Stimulated activated CD8-positive, alpha-beta memory T cell treated with anti-CD3 and anti-CD28 coated beads, Interleukin-15, amount 100 ng/mL, for 48 hours (primary cell): ENCODE data around the gene ARHGAP5.
A peak's percentile ranks its signal among the peaks of the same experiment; 100 is the strongest.

Experiments used
- DNase-seq, 2 donors: peaks; one replicate each; pipeline ENCODE4 v3.0.0-alpha.2; 2020; ENCODE audit warnings: low read depth in 2 of 2

The ARHGAP5 gene, protein sequence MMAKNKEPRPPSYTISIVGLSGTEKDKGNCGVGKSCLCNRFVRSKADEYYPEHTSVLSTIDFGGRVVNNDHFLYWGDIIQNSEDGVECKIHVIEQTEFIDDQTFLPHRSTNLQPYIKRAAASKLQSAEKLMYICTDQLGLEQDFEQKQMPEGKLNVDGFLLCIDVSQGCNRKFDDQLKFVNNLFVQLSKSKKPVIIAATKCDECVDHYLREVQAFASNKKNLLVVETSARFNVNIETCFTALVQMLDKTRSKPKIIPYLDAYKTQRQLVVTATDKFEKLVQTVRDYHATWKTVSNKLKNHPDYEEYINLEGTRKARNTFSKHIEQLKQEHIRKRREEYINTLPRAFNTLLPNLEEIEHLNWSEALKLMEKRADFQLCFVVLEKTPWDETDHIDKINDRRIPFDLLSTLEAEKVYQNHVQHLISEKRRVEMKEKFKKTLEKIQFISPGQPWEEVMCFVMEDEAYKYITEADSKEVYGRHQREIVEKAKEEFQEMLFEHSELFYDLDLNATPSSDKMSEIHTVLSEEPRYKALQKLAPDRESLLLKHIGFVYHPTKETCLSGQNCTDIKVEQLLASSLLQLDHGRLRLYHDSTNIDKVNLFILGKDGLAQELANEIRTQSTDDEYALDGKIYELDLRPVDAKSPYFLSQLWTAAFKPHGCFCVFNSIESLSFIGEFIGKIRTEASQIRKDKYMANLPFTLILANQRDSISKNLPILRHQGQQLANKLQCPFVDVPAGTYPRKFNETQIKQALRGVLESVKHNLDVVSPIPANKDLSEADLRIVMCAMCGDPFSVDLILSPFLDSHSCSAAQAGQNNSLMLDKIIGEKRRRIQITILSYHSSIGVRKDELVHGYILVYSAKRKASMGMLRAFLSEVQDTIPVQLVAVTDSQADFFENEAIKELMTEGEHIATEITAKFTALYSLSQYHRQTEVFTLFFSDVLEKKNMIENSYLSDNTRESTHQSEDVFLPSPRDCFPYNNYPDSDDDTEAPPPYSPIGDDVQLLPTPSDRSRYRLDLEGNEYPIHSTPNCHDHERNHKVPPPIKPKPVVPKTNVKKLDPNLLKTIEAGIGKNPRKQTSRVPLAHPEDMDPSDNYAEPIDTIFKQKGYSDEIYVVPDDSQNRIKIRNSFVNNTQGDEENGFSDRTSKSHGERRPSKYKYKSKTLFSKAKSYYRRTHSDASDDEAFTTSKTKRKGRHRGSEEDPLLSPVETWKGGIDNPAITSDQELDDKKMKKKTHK (N-terminal part only)

DNA sequence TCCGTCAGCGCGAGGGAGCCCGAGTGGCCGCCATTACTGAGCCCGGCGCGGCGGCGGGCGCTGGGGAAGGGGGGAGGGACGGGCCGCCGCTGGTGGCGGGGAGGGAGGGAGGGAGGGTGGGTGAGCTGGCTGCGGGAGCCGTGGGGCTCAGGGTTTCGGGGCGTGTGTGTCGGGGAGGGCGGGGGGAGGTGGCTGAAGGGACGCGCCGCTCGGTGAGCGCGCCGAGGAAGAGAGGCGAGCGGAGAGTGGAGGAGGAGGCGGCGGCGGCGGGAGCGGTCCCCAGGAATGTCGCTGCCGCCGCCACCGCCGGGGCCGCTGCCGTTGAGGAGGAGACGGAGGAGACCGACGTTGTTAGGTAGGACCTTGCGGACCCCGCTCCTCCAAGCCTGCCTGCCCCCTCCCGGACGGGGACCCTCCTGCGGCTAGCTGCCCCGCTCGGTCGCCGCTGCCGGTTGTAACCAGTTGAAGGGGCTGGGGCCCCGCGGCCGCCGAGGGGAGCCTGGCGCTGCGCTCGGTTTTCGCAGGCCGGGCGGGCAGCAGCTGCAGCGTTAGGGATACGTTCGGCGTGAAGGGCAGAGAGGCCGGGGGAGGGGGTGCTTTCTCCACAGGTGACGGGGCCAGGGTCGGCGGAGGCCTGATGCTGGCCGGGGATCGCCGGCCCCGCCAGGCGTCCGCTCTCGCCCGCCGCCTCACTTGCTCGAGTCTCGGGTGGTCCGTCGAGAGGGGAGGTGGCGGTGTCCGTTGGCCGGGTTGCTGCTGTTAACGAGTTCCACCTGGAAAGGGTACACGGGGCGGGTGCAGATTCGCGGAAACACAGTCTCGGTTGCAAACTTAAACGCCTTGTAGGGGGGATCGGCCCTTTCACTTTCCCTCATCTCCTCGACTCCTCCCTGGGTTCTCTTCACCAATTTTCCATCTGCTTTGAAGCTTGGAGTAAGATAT, at the start of gene ARHGAP5:
Gene ARHGAP5 (plus strand): TSS at position 224 of the 942 bp plus-strand sequence. CDS start 13,366 bp downstream, outside the sequence.
- peak in 1 of 2 donors; percentile 27 for DNase-seq

DNA sequence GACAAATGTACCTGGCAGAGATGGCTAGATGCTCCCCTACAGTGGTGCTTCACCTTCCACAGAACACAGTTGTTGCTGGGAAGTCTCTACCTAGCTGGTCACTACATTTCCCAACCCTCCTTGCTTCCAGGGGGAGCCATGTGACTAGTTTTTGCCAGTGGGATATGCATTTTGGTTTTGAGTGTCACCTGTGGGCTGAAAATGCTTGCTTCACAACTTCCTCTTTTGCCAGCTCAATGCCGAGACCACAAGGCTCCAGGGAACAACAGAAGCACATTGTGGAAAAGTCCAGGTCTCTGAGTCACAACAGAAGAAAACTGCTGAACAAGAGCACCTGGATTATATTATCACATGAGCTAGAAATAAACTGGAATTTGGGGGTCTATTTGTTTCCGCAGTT, 48.5 kb upstream of the ARHGAP5 start:
- no peak for DNase-seq

DNA sequence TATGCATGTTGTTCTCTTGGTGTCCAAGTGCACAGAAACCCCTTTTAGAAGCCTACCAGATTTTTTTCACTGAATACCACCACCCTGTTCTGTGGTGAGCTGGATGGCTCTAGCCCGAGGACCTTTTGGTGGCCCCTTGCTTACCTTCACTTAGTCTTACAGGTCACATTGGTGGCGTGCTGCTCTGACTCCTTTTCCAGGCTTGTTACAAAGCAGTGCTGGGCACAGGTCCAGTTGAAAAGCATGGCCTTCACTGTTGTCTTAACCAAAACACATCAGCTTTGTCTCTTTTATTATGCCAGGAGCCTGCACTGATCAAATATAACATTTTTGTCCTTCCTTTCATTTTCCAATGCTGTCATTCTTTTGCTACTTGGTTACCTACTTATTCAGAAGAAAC, 43.6 kb upstream of the ARHGAP5 start:
- DNase-seq: no peak

DNA sequence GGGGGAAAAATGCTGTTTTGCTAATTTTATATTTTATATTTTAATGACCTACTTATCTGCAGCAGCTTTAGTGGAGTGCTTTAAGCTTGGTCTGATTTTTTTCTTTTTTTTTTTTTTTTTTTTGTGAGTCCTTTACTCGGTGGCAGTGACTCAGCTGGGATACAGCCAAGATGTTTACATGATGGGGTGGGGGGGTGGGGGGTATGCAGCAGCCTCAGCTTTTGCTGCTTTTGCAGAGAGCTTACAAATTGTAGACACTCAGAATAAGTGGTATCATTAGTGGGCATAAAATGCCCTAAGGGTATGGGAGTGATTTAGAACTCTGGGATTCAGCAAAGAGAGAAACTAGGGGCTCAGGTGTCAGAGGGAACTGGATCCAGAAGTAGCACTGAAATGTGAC, 38.2 kb upstream of the ARHGAP5 start:
- no peak for DNase-seq

DNA sequence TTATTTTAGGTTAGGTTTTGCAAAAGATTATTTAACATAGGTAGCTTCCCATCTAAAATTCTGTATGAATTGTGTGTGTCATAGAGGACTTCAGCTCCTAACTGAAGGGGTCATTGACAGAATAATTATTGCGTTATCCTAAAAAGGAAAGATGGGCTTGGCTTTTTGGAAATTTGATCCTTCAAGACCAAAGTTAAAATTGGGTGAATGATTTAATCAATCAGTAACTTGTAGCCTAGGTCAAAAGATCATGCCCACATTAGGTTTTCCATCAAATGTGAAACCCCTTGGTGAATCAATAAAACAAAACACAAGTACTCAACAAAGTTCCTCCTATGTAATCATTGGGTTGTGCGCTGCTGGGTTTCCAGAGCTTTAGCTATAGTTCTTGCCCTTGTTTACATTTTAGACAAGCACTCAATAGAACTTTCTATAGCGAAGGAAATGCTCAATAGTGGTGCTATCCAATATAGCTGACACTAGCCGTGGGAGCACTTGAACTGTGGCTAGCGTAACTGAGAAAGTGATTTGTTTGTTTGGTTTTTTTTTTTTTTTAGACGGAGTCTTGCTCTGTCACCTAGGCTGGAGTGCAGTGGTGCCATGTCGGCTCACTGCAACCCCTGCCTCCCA, 37.6 kb upstream of the ARHGAP5 start:
- DNase-seq: no peak

DNA sequence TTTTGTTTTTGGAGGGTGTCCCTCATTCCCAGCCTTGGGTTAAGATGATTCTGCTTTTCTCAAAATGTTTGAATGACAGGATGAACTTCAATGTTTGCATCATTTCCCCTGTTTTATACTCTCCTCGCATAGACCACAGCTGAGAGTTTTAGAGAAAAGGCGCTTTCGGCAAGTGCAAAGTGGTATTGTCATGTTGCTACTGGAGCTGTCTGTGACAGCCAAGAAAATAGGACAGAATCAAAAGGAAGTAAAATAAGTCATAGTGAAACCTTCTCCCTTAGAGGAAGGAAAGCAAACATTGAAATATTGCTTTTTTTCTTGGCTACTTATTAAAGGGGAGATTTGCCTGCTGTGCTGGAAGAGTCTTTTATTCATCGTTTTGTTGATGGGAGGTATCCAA, 33.5 kb upstream of the ARHGAP5 start:
- no peak for DNase-seq

DNA sequence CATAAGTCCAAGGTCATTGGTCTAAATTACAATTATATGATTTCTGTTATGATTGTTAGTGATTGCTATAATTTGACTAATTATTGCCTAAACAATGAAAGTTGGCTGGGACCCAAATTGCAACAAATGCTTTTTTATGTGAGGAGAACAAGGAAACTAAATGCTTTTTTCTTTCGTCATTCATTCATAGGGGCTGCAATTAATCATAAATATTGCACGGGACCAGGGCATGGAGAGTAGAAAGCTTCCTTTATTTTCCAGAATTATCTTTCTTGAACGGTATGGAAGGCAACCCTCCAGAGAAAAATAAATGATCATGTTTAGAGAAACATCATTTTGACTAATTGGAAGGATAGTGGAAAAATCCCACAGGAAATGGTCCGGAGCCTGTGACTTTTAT, 32.6 kb upstream of the ARHGAP5 start:
- no peak for DNase-seq

DNA sequence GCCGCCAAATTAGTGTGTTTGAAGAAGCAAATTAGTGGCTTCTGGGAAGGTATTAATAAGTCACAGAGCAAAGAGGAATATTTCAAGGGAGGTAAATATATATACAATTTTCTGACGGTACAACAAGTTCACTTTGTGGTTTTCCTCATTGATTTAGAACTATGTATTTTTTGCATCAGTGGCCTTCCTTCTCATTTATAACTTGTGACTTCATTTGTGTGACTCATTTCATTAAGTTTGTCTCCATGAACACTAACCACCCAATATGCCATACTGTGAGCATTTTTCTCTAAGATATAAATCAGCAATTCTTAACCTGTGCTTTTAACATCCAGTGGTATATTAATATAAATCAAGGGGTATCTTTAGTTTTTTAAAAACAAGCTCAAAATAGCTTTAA, 29.3 kb upstream of the ARHGAP5 start:
- no peak for DNase-seq

DNA sequence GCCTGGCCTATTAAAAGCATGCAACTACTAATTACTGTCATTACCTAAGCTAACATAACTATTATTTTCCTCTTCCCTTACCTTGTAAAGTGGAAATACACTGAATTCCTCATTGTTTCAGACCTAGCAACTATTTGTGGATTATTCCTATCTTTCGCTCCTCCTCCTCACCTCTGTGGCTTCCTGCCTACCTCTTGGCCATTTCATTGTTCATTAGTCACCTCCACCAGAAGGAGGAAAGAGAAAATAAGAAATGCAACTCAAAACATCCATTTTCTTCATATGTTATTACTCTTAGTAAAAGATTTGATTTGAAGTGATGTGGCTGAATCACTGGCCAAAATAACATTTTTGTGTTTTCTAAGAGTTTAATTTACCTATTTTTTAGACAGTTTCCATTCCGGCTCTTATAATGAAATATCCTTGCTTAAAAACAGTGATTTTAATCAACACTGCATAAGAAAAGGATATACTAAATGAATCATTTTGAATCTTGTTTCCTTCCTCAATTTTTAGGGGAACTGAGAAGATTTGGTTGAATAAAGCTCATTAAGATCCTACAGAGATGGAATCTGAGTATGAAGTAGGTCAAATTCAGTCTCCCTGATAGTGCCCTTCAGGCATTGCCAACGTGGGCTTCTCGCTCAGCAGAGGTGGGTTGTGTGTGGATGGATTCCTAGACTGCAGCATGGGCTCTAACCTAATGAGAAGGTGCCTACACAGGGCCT, 27.6 kb upstream of the ARHGAP5 start:
- DNase-seq: no peak

DNA sequence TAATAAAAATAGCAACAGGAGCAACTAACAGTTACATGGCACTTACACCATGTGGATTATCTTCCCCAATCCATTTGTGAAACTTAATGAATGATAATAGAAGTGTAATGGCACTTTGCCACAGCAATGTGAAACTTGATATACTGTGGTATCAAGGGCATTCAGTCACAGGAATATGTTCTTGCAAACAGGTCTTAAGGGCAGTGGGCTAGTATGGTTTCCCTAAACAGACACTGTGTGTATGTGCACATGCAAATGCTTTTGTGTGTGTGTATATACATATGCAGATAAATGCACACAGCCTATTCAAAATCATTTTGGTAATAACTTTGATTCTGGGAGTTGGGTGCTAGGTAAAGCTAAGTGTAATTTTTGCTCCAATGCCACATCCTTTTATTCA, 26.2 kb upstream of the ARHGAP5 start:
- no peak for DNase-seq

DNA sequence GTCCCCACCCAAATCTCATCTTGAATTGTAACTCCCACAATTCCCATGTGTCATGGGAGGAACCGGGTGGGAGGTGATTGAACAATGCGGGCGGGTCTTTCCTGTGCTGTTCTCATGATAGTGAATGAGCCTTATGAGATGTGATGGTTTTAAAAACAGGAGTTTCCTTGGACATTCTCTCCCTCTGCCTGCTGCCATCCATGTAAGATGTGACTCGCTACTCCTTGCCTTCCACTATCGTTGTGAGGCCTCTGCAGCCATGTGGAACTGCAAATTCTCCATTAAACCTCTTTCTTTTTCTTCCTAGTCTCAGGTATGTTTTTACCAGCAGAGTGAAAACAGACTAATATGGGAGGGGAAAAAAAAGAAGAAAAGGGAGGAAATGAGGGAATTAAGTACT, 22.6 kb upstream of the ARHGAP5 start:
- no peak for DNase-seq

DNA sequence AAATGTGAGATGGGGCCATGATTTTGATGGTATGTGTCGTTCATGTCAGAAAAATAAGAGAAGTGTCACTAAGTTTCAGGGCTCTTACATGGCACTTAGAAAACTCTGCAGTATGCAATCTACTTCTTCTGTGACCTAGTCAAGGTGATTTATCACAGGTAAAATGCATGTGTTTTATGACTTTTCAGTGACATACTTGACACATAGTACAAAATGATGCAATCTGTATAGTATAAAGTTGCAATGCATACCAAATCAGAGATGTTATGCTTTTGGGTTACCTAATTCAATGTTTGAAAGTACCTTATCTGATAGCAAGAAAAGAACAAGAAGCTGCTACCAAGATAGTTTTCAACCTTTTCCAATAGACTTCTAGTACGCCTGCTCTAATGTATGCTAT, 21.9 kb upstream of the ARHGAP5 start:
- no peak for DNase-seq

DNA sequence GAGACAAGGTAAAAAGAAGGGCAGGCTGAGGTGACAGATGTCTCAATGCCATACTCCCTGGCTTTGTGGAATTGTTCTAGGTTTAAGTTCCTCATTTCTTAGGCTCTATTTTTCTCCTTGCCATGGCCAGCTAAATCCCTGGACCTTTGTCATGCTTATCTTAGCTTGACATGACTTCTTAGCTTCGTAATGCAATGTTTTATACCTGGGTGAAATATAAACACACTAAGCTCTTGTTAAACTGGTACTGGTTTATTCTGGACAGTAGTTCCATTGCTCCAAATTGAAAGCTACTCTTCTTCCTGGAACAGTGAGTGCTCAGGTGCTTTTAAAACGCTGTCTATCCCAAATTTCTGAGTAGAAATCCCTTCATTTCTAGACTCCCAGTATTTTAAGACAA, 17.4 kb upstream of the ARHGAP5 start:
- DNase-seq: no peak

DNA sequence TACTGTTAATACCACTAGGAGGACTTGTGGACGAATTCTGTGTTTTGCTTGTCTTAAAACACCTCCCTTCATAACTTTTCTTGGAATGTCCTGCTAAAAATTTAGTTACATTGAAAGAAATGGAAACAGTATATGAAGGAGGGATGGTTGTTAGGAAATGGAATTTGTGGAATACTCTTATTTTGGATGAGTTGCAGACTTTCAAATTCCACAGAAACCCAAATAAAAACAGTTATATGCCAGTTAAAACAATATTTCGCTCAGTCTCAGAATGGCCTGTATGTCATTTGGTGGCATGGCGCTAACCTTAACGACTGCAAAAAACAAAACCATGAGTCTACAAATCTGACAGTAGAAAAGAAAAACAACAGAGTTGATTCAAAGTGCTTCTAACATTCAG, 12.2 kb upstream of the ARHGAP5 start:
- DNase-seq: no peak

DNA sequence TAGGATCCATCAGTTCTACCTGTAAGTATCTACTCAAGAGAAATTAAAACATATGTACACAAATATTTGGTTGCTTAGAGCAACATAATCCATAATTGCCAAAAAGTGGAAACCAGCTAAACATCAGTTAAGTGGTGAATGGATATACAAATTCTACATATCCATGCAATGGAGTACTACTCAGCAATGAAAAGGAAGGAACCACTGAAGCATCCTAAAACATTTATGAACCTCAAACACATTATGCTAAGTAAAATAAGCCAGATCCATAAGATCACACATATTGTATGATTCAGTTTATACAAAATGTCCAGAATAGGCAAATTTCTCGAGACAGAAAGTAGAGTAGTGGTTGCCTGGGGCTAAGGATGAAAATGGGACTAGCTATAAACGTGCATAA, 8.4 kb upstream of the ARHGAP5 start:
- no peak for DNase-seq

DNA sequence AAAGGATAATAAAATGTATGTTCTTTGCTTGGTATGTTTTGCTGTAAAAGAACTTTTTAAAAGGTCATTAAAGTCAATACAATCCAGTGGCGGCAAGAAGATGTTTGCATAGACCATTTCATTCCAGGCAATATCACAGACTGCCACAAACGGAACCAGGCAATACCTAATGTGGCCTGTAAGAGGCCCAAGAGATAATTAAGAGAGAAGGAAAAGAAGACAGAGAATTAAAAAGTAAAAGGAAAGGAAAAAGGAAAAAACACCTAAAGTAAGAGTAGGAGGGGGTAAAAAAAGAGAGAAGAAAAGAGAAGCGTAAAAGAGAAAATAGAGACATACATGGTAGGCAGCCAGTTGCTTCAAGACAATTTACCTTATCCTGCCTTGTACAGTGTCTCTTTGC, 6.8 kb upstream of the ARHGAP5 start:
- DNase-seq: no peak

DNA sequence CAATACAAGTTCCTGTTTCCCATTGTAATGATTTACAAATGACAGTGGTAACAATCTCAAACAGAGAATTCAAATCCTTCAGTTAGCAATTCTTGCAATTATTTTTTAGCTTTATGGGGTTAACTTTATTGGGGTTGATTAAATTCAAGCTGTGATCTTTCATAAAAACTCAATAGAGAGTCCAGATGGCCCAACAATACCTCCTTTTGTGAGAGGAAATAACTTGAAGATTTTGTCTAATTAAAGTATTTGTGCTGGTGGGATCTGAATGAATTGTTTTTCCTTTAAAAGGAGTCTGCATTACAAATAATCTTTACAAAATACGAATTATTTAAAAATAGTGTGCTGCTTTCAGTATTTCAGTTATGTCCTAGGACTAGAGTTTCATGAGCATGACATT, 4.4 kb upstream of the ARHGAP5 start:
- DNase-seq: no peak

DNA sequence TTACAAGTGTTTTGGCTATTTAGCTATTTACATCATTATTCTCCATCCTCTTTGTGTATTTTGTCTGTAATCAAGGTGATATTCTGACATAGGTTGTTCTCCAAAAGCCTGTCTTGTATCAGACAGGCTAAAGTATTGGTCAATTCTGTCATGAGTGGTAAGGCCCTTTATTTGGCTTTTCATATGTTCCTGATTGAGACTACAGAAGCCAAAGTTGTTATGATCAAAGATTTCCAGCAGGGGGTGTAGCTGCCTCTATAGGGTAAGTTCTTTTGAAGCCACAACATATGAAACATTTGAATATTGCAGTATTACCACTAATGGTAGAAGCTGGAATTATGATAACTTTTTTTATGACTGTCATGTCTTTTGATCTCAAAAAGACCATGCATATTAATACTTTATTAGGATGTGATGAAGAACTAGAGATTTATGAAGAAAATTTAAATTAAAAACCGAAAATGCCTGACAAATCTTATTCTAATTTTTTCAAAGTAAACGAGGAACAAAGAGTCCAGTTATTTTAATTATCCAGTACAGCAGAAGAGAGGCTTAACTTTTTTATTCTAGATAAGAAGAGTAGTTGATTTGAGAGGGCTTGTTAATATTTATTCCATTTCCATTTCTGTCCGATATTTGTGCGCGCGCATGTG, 3.4 kb upstream of the ARHGAP5 start:
- peak in 1 of 2 donors; percentile 27 for DNase-seq

DNA sequence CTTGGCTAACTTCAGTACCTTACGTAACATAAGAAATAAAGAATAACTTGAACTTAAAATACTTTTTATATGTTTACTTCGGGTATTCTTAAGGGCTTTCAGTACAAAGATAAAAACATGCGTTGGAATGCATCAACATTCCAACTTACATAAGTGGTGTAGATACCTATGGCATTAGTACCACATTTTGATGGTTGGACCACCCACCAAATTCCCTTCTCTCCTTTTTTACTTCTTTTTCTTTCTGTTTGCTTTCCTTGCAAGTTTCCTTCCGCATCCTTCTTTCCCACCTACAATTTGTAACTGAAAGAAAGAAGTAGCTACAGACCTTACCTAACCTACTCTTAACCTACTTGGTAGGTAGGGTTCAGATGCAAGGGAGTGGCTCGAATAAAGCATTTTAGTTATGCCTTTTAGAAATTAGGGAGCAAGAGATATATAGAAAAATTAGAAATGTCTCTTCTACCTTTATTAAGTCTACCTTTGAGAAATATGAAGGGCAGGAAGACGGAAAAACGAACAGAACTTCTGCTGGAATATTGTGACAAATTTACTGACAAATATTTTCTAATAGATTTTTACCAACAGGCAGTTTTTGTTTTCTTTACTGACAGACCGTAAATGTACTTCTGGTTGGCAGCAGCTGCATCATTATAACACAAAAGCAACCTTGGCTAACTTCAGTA, 2.1 kb upstream of the ARHGAP5 start:
- no peak for DNase-seq
